Measurements from ENCODE around the gene SGTB. TPM values are rescaled to one million over a fixed set of nuclear protein-coding genes. Genes with fewer than 3 reads are reported as not detected.
A peak's percentile ranks its signal among the peaks of the same experiment; 100 is the strongest.
"Not testable (repeated sequence)": the region's sequence is repeated elsewhere in the genome, so short reads cannot be mapped to it uniquely, and the experiment has no call there.

SGTB gene
- total RNA-seq, 1 experiment from 2014 or later, result 7.7 TPM

GRCh38 chr5:65734196-65734775 lies 12.4 kb upstream of the SGTB start:
- not testable (repeated sequence) for DNase-seq (ENCODE audit: low read depth)

- not testable (repeated sequence) for DNase-seq (ENCODE audit: low read depth)
Observed at GRCh38 chr5:65732046-65732445, 10.1 kb upstream of the SGTB start.

GRCh38 chr5:65730910-65731309 lies 9.0 kb upstream of the SGTB start:
- no peak for DNase-seq (ENCODE audit: low read depth)

DNA sequence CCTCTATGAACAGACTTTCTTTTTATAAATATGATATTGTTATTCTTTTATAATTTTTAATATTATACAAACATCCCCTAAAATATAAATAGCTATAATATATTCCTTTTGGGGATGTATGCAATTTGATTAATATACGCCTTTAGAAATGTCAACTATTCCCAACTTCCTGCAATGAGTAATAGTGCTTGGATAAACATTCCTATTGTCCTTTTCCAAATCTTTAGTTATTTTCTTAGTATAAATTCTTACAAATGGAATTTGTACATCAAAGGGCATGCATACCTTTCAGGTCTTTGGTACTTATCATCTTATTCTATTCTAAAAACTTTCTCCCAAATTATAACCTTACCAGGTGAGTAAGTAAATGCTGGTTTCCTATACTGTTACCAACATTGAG lies 6.3 kb upstream of the SGTB start:
- DNase-seq (ENCODE audit: low read depth), result no peak

GRCh38 chr5:65727491-65728156 lies 5.7 kb upstream of the SGTB start:
- no peak for DNase-seq (ENCODE audit: low read depth)

GRCh38 chr5:65722575-65723403 lies 880 bp upstream of the SGTB start:
- DNase-seq (ENCODE audit: low read depth), result peak; percentile 70

- peak; percentile 76 for DNase-seq (ENCODE audit: low read depth)
Observed at GRCh38 chr5:65721050-65721719, 724 bp downstream of the SGTB start.

- no peak for DNase-seq (ENCODE audit: low read depth)
Observed at GRCh38 chr5:65718576-65719310, 3.2 kb downstream of the SGTB start.

DNA sequence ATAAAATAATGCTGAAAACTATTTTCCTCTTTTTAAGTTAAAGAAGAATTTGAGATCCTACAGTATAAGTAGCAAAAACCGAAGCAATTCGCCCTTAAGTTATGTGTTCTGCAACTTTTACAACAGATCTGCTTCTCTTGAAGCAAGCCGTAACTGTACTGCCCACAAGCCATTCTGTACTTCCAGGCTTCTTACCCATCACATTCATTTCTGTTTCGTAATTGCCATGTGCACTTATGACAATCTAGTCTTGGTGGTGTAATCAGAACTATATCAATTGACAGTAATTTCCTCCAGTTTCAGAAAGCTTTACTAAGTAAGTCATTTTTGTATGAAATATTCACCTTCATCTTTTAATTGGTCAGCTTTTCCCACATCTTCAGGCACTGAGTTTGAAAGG lies 13.8 kb downstream of the SGTB start:
- no peak for DNase-seq (ENCODE audit: low read depth)

DNA sequence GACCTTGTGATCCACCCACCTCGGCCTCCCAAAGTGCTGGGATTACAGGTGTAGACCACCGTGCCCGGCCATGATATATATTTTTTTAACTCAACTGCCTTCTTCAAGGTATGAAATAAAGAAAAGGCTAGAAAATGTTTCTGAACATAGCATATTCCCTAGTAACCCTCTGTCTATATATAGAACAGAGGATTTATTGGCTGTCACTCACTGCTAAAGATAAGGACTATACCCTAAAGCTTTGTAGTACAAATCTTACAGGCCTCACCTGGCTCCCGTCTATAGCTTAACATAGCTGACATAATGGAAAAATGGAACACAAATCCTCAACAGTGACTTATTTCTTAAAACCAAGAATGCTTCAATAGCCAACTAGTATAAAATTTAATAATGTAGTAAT lies 14.2 kb downstream of the SGTB start:
- DNase-seq (ENCODE audit: low read depth), result no peak

GRCh38 chr5:65704621-65705239 lies 17.2 kb downstream of the SGTB start:
- DNase-seq (ENCODE audit: low read depth), result no peak

GRCh38 chr5:65702036-65702435 lies 19.9 kb downstream of the SGTB start:
- no peak for DNase-seq (ENCODE audit: low read depth)

DNA sequence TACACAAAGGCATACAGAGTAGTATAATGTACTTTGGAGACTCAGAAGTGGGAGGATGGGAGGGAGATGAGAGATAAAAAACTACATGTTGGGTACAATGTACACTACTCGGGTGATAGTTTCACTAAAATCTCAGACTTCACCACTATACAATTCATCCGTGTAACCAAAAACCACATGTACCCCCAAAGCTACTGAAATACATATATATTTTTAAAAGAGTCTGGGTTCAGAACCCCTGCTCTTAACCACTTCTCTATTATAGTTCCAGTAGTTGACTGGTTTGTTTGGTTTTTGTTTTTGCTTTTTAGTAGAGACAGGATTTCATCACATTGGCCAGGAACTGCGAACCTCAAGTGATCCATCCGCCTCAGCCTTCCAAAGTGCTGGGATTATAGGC lies 22.6 kb downstream of the SGTB start:
- DNase-seq (ENCODE audit: low read depth), result no peak

- no peak for DNase-seq (ENCODE audit: low read depth)
Observed at GRCh38 chr5:65696892-65697291, 25.0 kb downstream of the SGTB start.

DNA sequence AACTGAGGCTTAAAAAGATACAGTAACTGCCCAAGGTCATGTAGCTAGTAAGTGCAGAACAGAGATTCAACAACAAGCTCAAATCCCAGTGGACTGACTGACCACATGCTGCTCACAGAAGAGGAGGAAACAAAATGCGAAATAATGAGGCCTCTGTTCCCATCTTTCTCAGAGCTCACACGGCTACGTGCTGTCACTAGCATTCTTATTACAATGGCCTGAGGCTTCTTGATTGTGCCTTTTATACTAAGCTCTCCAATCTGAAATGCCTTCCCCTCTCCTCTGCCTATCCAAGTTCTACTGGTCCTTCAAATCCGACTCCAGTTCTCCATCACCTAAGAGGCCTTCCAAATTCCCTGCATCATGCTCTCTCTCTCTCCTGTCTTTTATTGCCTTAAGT lies 26.0 kb downstream of the SGTB start:
- no peak for DNase-seq (ENCODE audit: low read depth)

DNA sequence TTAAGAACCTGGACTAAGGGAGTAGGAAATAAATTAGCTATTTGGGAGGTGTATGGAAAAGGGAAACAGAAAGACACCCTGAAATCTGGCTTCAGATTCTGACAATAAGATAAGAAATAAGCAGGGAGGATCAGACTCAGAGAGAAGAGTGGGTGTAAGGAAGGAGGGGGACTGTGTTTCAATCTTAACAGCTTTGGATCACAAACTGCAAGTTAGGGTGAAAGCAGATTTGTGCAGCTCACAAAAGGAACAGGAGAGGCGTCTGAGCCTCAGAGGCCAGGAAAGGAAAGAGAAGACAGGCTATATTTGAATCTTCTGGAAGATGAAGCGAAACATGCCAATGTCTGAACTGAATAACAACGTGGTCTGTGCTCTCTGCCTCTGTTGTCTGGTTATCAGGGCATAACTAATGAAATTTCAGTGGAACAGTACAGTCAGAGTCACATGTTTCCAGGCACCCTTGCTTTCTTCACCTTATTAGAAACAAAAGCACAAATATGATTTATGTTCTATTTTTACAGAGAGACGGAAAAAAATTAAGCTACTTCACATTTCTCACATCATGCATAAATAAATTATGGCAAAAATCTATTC lies 26.6 kb downstream of the SGTB start:
- no peak for DNase-seq (ENCODE audit: low read depth)

GRCh38 chr5:65693121-65693520 lies 28.8 kb downstream of the SGTB start:
- DNase-seq (ENCODE audit: low read depth), result no peak

DNA sequence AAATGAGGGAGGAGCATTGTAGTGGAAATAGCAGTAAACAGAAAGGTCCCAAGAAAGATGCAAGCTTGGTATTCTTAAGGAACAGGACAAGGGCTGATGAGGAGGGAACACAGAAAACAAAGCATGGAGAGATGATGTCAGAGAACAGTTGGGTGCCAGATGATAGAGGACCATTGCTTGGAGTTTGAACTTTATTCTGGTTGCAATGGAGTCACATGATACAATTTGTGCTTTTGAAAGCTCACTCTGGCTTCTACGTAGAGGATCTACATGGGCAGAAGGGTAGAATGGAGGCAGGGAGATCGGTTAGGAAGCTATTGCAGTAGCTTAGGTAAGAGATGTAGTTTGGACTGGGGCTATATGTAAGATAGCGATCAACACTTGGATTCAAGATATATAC lies 39.8 kb downstream of the SGTB start:
- no peak for DNase-seq (ENCODE audit: low read depth)

DNA sequence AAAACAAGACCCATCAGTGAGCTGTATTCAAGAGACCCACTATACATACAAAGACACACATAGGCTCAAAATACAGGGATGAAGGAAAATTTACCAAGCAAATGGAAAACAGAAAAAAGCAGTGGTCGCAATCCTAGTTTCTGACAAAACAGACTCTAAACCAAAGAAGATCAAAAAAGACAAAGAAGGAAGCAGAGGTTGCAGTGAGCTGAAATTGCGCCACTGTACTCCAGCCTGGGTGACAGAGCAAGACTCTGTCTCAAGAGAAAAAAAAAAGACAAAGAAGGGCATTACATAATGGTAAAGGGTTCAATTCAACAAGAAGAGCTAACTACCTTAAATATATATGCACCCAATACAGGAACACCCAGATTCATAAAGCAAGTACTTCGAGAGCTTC lies 45.9 kb downstream of the SGTB start:
- DNase-seq (ENCODE audit: low read depth), result not testable (repeated sequence)

GRCh38 chr5:65674749-65675148 lies 47.2 kb downstream of the SGTB start:
- DNase-seq (ENCODE audit: low read depth), result no peak

GRCh38 chr5:65672796-65673195 lies 49.1 kb downstream of the SGTB start:
- no peak for DNase-seq (ENCODE audit: low read depth)

Data from Daoy (cell line).